Retinal pigment epithelial cell (primary cell): ENCODE measurements around the gene PCCA.

Experiments used
- DNase-seq: peaks from one replicate; pipeline ENCODE4 v3.0.0-alpha.2; 2010; ENCODE audit warnings: low read depth
- H3K4me3 ChIP-seq: 2 replicates; pipeline ENCODE4 v1.5.1; 2011; ENCODE audit warnings: mild to moderate bottlenecking, low read length, control low read depth, moderate library complexity
- TF ChIP-seq, protein P1 (sequence below): conservative IDR thresholded peaks from 2 replicates; pipeline ENCODE4 v1.5.1; 2011; ENCODE audit warnings: low read depth, low read length, control low read depth, inconsistent platforms

The PCCA gene

DNA sequence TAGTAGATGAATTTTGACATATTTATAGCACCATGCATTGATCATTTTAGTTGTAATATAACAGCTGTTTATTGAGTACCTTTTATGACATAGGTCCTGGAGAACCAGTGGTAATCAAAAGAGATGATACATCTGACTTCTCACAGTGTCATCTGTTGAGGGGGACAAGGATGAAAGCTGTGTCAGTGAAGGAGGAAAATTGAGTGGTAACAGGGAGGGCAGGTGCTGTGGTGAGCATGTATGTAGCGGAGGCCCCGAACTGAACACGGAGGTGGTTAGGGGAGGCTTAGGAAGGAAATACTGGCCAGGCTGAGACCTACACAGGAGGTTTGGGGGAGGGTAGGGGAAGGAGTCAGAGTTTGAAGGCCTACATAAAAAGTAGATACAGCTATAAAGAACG, 300.0 kb downstream of the PCCA start:
- DNase-seq, result no peak
- H3K4me3 ChIP-seq, result no peak overlapping the region
- TF ChIP-seq, protein P1, sequence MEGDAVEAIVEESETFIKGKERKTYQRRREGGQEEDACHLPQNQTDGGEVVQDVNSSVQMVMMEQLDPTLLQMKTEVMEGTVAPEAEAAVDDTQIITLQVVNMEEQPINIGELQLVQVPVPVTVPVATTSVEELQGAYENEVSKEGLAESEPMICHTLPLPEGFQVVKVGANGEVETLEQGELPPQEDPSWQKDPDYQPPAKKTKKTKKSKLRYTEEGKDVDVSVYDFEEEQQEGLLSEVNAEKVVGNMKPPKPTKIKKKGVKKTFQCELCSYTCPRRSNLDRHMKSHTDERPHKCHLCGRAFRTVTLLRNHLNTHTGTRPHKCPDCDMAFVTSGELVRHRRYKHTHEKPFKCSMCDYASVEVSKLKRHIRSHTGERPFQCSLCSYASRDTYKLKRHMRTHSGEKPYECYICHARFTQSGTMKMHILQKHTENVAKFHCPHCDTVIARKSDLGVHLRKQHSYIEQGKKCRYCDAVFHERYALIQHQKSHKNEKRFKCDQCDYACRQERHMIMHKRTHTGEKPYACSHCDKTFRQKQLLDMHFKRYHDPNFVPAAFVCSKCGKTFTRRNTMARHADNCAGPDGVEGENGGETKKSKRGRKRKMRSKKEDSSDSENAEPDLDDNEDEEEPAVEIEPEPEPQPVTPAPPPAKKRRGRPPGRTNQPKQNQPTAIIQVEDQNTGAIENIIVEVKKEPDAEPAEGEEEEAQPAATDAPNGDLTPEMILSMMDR, result no peak

DNA sequence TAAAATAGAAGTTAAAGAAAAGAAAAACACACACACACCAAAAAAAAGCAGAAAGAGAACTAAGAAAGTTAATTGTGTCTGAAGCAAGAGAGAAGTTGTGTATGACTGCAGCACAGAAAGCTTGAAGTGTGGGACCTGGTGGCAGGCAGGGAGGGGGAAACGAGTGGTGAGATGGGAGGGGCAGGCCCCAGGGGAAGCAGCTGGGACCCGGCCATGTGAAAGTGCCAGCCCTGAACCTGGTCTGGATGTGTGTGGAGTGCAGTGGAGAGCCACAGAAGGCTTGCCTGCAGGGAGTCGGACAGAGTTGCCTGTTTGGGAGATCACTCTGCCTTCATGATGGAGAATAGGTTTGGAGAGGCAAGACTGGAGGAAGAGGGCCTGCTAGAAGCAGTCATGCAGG, 300.7 kb downstream of the PCCA start:
- TF ChIP-seq, protein P1, result no peak
- no peak for DNase-seq
- no peak overlapping the region for H3K4me3 ChIP-seq

GRCh38 chr13:100392709-100393630, 304.1 kb downstream of the PCCA start:
- DNase-seq, result peak; percentile 95
- no peak overlapping the region for H3K4me3 ChIP-seq

DNA sequence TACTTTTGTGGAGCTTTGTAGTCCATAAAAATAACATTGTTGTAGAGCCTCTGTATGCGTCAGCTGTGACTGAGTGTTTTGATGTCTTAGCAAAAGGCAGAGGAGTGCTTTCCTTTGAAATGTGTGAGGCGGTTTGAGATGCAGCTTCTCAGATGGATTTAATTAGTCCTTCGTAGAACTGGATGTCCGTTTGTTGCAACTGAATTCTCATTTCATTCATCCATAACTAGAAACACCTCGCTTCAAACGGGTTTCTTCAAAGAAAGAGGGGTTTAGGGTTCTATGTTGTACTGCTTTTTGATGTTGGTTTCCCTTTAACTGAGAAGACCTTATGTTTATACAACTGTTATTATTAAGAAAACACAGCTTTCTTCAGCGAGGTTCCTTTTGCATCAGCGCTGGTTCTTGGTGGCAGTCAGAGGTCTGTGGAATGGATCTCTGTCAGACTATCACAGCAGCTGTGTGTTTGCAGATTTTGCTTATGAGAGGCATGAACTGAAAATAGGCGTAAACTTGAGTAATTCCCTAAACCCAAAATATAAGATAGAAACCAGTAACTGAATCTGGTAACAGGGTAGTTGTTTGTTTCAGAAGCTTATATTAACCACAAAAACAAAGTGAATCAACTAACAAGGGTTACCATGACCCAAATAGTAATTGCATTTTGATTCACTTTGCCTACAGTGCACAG, 305.3 kb downstream of the PCCA start:
- no peak overlapping the region for H3K4me3 ChIP-seq
- DNase-seq, result no peak
- TF ChIP-seq, protein P1, result no peak

More at GRCh38 chr13:100392709-100393630, 304.1 kb downstream of the PCCA start:
- TF ChIP-seq, protein P1, result no peak

GRCh38 chr13:100395698-100396373, 306.9 kb downstream of the PCCA start:
- H3K4me3 ChIP-seq, result no peak overlapping the region
- DNase-seq, result no peak
- TF ChIP-seq, protein P1, result no peak

GRCh38 chr13:100396776-100397175, 307.9 kb downstream of the PCCA start:
- TF ChIP-seq, protein P1, result no peak
- no peak for DNase-seq
- H3K4me3 ChIP-seq, result no peak overlapping the region
